Upper lobe of left lung (tissue), 6 donors: ENCODE measurements around the gene RIMBP2. TPM values are rescaled to one million over a fixed set of nuclear protein-coding genes. Genes with fewer than 3 reads are reported as not detected.

Experiments
- ATAC-seq, 2 donors: fragments of 200-7000 bp; cut with Tn5 transposase; one replicate each; pipeline ENCODE4 v1.9.1; 2022; ENCODE audit warnings: mild to moderate bottlenecking in 2 of 2, moderate library complexity in 2 of 2; ENCODE audit not compliant: low FRiP score in 2 of 2
- DNase-seq, 2 donors: peaks; one replicate each; pipeline ENCODE4 v3.0.0-alpha.2; 2019 to 2020
- H3K27ac ChIP-seq, 4 donors: fragments of 200-600 bp; sonication (generic); one replicate each; pipeline ENCODE4 v1.5.1; 2016 to 2019
- H3K27me3 ChIP-seq, 4 donors: fragments of 200-600 bp; sonication (generic); one replicate each; pipeline ENCODE4 v1.5.1; 2017 to 2019
- H3K36me3 ChIP-seq, 4 donors: fragments of 200-600 bp; sonication (generic); one replicate each; pipeline ENCODE4 v1.5.1; 2016 to 2019
- H3K4me1 ChIP-seq, 4 donors: fragments of 200-600 bp; sonication (generic); one replicate each; pipeline ENCODE4 v1.5.1; 2018 to 2019
- H3K4me3 ChIP-seq, 4 donors: fragments of 200-600 bp; sonication (generic); one replicate each; pipeline ENCODE4 v1.5.1; 2017 to 2019; ENCODE audit warnings: mild to moderate bottlenecking in 2 of 4, moderate library complexity in 1 of 4
- H3K9me3 ChIP-seq, 4 donors: fragments of 200-600 bp; sonication (generic); one replicate each; pipeline ENCODE4 v1.5.1; 2018 to 2019
- EP300 ChIP-seq, 4 donors: sonication (generic); formaldehyde crosslinking; IDR thresholded peaks; one replicate each; pipeline ENCODE4 v1.5.1; 2017; ENCODE audit warnings: antibody characterized with exemption in 4 of 4, control low read depth in 2 of 4
- POLR2A ChIP-seq, 4 donors: fragments of 450-650 bp; IDR thresholded peaks; one replicate each; pipeline ENCODE4 v1.5.1; 2016 to 2017; ENCODE audit warnings: antibody characterized with exemption in 4 of 4, mild to moderate bottlenecking in 2 of 4
- POLR2AphosphoS5 ChIP-seq, 2 donors: sonication (generic); formaldehyde crosslinking; IDR thresholded peaks; one replicate each; pipeline ENCODE4 v1.5.1; 2017; ENCODE audit warnings: antibody characterized with exemption in 2 of 2
- WGBS, 2 donors: methylation state at CpG; one replicate each; pipeline ENCODE4 v1.1.5; 2017 to 2018; 5-methylcytosine and 5-hydroxymethylcytosine counted together
- total RNA-seq, 6 donors: library from RNA; depleted of rRNA in 4 of 6; stranded (reverse); fragments of >200 nt in 4 of 6; gene quantifications; one replicate each; pipeline versions ENCODE4 v1.1.0 to v1.2.1, GENCODE V29; 2016 to 2021
- TF ChIP-seq, protein P1 (sequence below), 6 experiments: fragments of 450-650 bp in 4 of 6; fragments of 200-600 bp in 2 of 6; sonication (generic) in 2 of 6; IDR thresholded peaks; one replicate each; pipeline ENCODE4 v1.5.1; 2016 to 2019; ENCODE audit warnings: antibody characterized with exemption in 6 of 6
- donor health status: DM: no; HTN: no; CAD: no; lungs with moderate emphysema.
- donor health status: DM: no; HTN: yes; CAD: no; lungs with severe emphysema.

RIMBP2 gene
- total RNA-seq, 6 donors from 2014 or later, result 0.23 to 3.9 (median 0.44) TPM; not detected in 1

DNA sequence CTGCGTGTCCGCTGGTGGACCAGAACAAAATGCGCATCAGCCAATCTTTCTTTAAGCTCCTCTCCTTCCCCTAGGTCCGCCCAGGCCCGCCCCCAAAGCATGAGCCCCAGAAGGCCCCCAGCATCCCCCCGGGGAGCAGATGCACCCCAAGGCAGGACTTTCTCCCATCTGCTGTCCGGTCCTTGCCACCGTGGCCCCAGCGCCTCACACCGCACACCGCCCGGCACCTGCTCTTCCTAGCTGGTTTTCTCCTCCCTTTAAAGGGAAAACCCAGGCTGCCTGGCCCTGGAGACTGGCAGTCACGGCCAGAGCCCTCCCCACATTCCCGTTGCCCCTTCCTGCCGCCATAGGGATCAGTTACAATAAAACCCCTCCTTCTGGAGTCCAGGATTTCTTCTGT lies 30.2 kb downstream of the RIMBP2 start:
- Histone ChIP-seq H3K36me3 (no peaks in the 10 kb centered on the region), H3K27me3 (no peaks in the 10 kb centered on the region), H3K4me1 (no peaks in the 10 kb centered on the region), H3K4me3 (no peak overlapping the region), H3K9me3 (no peaks in the 10 kb centered on the region), H3K27ac (no peak overlapping the region)
- ATAC-seq, result no peak
- TF ChIP-seq, protein P1, sequence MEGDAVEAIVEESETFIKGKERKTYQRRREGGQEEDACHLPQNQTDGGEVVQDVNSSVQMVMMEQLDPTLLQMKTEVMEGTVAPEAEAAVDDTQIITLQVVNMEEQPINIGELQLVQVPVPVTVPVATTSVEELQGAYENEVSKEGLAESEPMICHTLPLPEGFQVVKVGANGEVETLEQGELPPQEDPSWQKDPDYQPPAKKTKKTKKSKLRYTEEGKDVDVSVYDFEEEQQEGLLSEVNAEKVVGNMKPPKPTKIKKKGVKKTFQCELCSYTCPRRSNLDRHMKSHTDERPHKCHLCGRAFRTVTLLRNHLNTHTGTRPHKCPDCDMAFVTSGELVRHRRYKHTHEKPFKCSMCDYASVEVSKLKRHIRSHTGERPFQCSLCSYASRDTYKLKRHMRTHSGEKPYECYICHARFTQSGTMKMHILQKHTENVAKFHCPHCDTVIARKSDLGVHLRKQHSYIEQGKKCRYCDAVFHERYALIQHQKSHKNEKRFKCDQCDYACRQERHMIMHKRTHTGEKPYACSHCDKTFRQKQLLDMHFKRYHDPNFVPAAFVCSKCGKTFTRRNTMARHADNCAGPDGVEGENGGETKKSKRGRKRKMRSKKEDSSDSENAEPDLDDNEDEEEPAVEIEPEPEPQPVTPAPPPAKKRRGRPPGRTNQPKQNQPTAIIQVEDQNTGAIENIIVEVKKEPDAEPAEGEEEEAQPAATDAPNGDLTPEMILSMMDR (IDR thresholded peaks at IDR 0.05), result no peak
- TF ChIP-seq POLR2A (IDR thresholded peaks at IDR 0.05), result no peak
- no peak for TF ChIP-seq POLR2AphosphoS5 (IDR thresholded peaks at IDR 0.05)
- no peak for TF ChIP-seq EP300 (IDR thresholded peaks at IDR 0.05)
- 86% methylated on average over 13 to 14 of the region's 15 CpGs for WGBS, 2 donors
- peak in 1 of 2 donors; percentile 58 for DNase-seq

DNA sequence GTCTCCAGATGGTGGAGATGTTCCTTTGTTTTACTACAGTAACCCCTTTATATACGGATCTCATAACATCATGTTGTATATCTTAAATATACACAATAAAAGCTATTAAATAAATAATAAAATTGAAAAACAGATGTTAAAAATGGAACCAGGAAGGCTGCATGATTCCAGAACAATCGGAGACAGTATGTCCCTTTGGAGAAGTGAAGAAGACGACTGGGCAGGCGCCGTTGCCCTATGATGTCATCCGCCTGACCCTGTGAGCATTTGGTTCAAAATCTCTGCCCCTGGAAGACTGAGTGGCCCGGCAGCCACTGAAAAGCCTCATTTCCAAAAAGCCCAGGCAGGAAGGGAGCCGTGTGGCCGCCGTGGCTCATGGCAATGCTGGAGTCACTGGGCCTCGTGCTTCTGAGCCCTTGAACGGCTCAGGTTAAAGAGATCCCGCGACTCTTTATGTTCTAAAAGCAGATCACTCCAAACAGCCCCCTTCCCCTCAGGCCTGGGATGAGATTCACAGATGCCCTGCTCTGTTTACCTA lies 30.8 kb downstream of the RIMBP2 start:
- TF ChIP-seq, protein P1 (IDR thresholded peaks at IDR 0.05), result no peak
- TF ChIP-seq EP300 (IDR thresholded peaks at IDR 0.05) (no peak), POLR2AphosphoS5 (IDR thresholded peaks at IDR 0.05) (no peak), POLR2A (IDR thresholded peaks at IDR 0.05) (no peak)
- no peaks in the 10 kb centered on the region for H3K36me3 ChIP-seq
- H3K27me3 ChIP-seq, result no peaks in the 10 kb centered on the region
- DNase-seq (no peak), ATAC-seq (no peak)
- H3K4me3 ChIP-seq, result no peak overlapping the region
- H3K4me1 ChIP-seq, result no peaks in the 10 kb centered on the region
- WGBS, 2 donors, result 72 to 78% methylated on average over 11 to 14 of the region's 14 CpGs
- no peaks in the 10 kb centered on the region for H3K9me3 ChIP-seq
- H3K27ac ChIP-seq, result no peak overlapping the region

DNA sequence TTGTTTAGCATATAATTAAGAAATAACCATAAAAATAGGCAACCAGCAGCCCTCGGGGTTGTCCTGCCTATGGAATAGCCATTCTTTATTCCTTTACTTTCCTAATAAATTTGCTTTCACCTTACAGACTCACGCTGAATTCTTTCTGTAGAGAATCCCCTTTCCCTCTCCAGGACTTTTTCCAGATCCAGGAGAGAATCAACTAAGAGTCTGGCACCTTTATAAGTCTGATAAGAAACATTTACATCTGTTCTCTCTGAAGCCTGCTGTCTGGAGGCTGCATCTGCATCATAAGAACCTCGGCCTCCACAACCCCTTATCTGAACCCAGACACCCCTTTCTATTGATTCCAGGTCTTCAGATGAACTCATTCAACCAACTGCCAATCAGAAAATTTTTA lies 32.3 kb downstream of the RIMBP2 start:
- TF ChIP-seq, protein P1 (IDR thresholded peaks at IDR 0.05), result no peak
- TF ChIP-seq POLR2AphosphoS5 (IDR thresholded peaks at IDR 0.05), result no peak
- TF ChIP-seq POLR2A (IDR thresholded peaks at IDR 0.05), result no peak
- no peak for TF ChIP-seq EP300 (IDR thresholded peaks at IDR 0.05)
- H3K9me3 ChIP-seq, result no peaks in the 10 kb centered on the region
- no peaks in the 10 kb centered on the region for H3K4me1 ChIP-seq
- DNase-seq, result no peak
- WGBS, 2 donors, result 74 to 75% methylated on average over 3 of the region's 3 CpGs
- H3K36me3 ChIP-seq, result no peaks in the 10 kb centered on the region
- ATAC-seq, result no peak
- no peaks in the 10 kb centered on the region for H3K27me3 ChIP-seq
- no peak overlapping the region for H3K27ac ChIP-seq
- H3K4me3 ChIP-seq, result no peak overlapping the region

DNA sequence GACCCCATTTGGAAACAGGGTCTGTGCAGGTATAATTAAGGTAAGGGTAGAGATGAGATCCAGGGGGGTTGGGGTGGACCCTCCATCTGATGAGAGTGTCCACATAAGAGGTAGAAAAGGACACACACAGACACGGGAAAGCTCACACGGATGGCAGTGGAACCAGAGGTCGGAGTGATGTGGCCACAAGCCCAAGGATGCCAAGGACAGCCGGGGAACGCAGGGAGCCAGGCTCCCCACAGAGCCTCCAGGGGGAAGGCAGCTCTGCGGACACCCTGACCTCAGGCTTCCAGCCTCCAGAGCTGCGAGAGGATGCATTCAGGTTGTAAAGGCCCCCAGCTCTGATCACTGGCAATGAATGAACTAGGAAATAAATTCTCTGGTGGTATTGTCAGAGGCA lies 33.0 kb downstream of the RIMBP2 start:
- no peak for TF ChIP-seq POLR2A (IDR thresholded peaks at IDR 0.05)
- no peak for TF ChIP-seq POLR2AphosphoS5 (IDR thresholded peaks at IDR 0.05)
- TF ChIP-seq, protein P1 (IDR thresholded peaks at IDR 0.05), result no peak
- no peak for TF ChIP-seq EP300 (IDR thresholded peaks at IDR 0.05)
- Histone ChIP-seq H3K4me3 (no peak overlapping the region), H3K27me3 (no peaks in the 10 kb centered on the region), H3K4me1 (no peaks in the 10 kb centered on the region), H3K27ac (no peak overlapping the region), H3K9me3 (no peaks in the 10 kb centered on the region), H3K36me3 (no peaks in the 10 kb centered on the region)
- 78 to 90% methylated on average over 5 to 7 of the region's 7 CpGs for WGBS, 2 donors
- DNase-seq (no peak), ATAC-seq (peak in 1 of 2 donors; percentile 28)

DNA sequence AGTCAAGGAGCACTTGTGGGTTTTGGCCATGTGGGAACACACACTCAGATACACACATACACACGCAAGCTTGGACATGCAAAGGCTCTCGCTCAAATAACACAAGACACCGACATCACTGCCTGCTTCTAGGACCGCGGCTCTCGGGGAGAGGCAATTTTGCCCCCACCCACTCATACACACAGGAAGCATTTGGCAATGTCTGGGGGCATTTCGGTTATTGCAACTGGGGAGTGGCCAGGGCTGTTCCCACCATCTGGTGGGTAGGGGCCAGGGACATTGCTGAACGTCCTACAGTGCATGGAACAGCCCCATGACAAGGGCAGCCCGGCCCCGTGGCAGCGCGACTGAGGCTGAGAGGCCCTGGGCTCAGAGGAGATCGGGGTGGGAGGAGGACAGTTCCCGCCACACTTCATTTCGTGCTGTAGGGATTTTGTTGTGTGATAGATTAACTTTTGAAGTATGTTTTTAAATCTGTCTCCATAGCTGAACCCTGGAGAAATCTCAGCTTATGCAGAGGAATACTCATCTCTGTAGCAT lies 35.6 kb downstream of the RIMBP2 start:
- no peak overlapping the region for H3K4me3 ChIP-seq
- no peak for TF ChIP-seq EP300 (IDR thresholded peaks at IDR 0.05)
- TF ChIP-seq, protein P1 (IDR thresholded peaks at IDR 0.05), result no peak
- TF ChIP-seq POLR2AphosphoS5 (IDR thresholded peaks at IDR 0.05), result no peak
- WGBS, 2 donors, result 70% methylated on average over 8 to 15 of the region's 15 CpGs
- DNase-seq (no peak), ATAC-seq (no peak)
- H3K36me3 ChIP-seq, result no peaks in the 10 kb centered on the region
- no peak overlapping the region for H3K27ac ChIP-seq
- H3K4me1 ChIP-seq, result no peaks in the 10 kb centered on the region
- no peaks in the 10 kb centered on the region for H3K27me3 ChIP-seq
- H3K9me3 ChIP-seq, result no peaks in the 10 kb centered on the region
